HEK293 (cell line): ENCODE data around the gene KANSL2.

Experiments used
- CTCF ChIA-PET: fragments of 350-600 bp; formaldehyde crosslinking; extraction: SDS; loops from one replicate; lab custom pipeline; 2021; ENCODE audit warnings: antibody characterized with exemption; lab: Yijun Ruan, JAX
- POLR2A ChIA-PET: fragments of 300-600 bp; formaldehyde crosslinking; extraction: SDS; loops from one replicate; lab custom pipeline; 2020; ENCODE audit warnings: antibody characterized with exemption, inconsistent platforms; lab: Yijun Ruan, JAX
- H3K27ac ChIP-seq: fragments of 200-500 bp; sonication (Bioruptor generic); 2 replicates; pipeline ENCODE4 v1.5.1; 2014; ENCODE audit warnings: low read depth, low read length, control low read depth, inconsistent platforms; ENCODE audit errors: extremely low read depth
- H3K36me3 ChIP-seq, 2 experiments: fragments of 200-500 bp in 1 of 2; sonication (Bioruptor generic) in 1 of 2; 1 replicate in 1 of 2; 2 replicates in 1 of 2; pipeline ENCODE4 v1.5.1; 2014 to 2017; ENCODE audit warnings: inconsistent platforms in 2 of 2, low read length in 2 of 2; ENCODE audit not compliant: control insufficient read depth in 2 of 2, insufficient read depth in 1 of 2
- H3K4me1 ChIP-seq: fragments of 200-500 bp; sonication (Bioruptor generic); 2 replicates; pipeline ENCODE4 v1.5.1; 2014; ENCODE audit warnings: mild to moderate bottlenecking, low read length, inconsistent platforms; ENCODE audit not compliant: control insufficient read depth, insufficient read depth
- H3K4me3 ChIP-seq: 2 replicates; pipeline ENCODE4 v1.5.1; 2011; ENCODE audit warnings: low read depth, mild to moderate bottlenecking, control low read depth, low read length, moderate library complexity
- H3K9me3 ChIP-seq: fragments of 200-500 bp; sonication (Bioruptor generic); 2 replicates; pipeline ENCODE4 v1.5.1; 2014; ENCODE audit warnings: low read depth, low read length, inconsistent platforms; ENCODE audit not compliant: control insufficient read depth, insufficient read depth
- EGR2 ChIP-seq: fragments of 450-650 bp; formaldehyde crosslinking; IDR thresholded peaks from 2 replicates; pipeline ENCODE4 v1.5.1; 2016; ENCODE audit warnings: low read depth, missing biosample characterization, missing genetic modification characterization
- GLI2 ChIP-seq: fragments of 450-650 bp; formaldehyde crosslinking; IDR thresholded peaks from 2 replicates; pipeline ENCODE4; 2017; ENCODE audit warnings: missing biosample characterization, missing genetic modification characterization, low read depth, borderline replicate concordance
- HOXA7 ChIP-seq: sonication (generic); formaldehyde crosslinking; IDR thresholded peaks from 2 replicates; pipeline ENCODE4 v1.8.1; 2022; ENCODE audit warnings: missing genetic modification reagents, borderline replicate concordance
- OSR2 ChIP-seq: fragments of 450-650 bp; formaldehyde crosslinking; IDR thresholded peaks from 2 replicates; pipeline ENCODE4 v1.5.1; 2016; ENCODE audit warnings: missing biosample characterization, missing genetic modification characterization
- OVOL3 ChIP-seq: fragments of 450-650 bp; formaldehyde crosslinking; IDR thresholded peaks from 2 replicates; pipeline ENCODE4 v1.5.1; 2016; ENCODE audit warnings: missing biosample characterization, missing genetic modification characterization
- SP2 ChIP-seq: fragments of 450-650 bp; formaldehyde crosslinking; IDR thresholded peaks from 2 replicates; pipeline ENCODE4 v1.5.1; 2016; ENCODE audit warnings: missing biosample characterization, missing genetic modification characterization
- SP3 ChIP-seq: fragments of 450-650 bp; formaldehyde crosslinking; IDR thresholded peaks from 2 replicates; pipeline ENCODE4 v1.5.1; 2016; ENCODE audit warnings: missing biosample characterization, missing genetic modification characterization
- ZEB2 ChIP-seq: fragments of 450-650 bp; formaldehyde crosslinking; IDR thresholded peaks from 2 replicates; pipeline ENCODE4 v1.5.1; 2016; ENCODE audit warnings: missing biosample characterization, missing genetic modification characterization
- ZFHX2 ChIP-seq: fragments of 450-650 bp; formaldehyde crosslinking; conservative IDR thresholded peaks from 2 replicates; pipeline ENCODE4 v1.5.1; 2016; ENCODE audit warnings: missing biosample characterization, missing genetic modification characterization
- ZFP3 ChIP-seq: fragments of 450-650 bp; formaldehyde crosslinking; IDR thresholded peaks from 2 replicates; pipeline ENCODE4 v1.5.1; 2016; ENCODE audit warnings: low read depth, missing biosample characterization, missing genetic modification characterization
- ZFP37 ChIP-seq: fragments of 450-650 bp; formaldehyde crosslinking; IDR thresholded peaks from 2 replicates; pipeline ENCODE4 v1.5.1; 2016; ENCODE audit warnings: missing biosample characterization, missing genetic modification characterization
- ZNF133 ChIP-seq: fragments of 450-650 bp; formaldehyde crosslinking; IDR thresholded peaks from 2 replicates; pipeline ENCODE4 v1.5.1; 2016; ENCODE audit warnings: missing biosample characterization, missing genetic modification characterization
- ZNF202 ChIP-seq: fragments of 450-650 bp; formaldehyde crosslinking; IDR thresholded peaks from 2 replicates; pipeline ENCODE4 v1.5.1; 2016; ENCODE audit warnings: missing biosample characterization, missing genetic modification characterization, borderline replicate concordance
- ZNF24 ChIP-seq: fragments of 450-650 bp; formaldehyde crosslinking; IDR thresholded peaks from 2 replicates; pipeline ENCODE4 v1.5.1; 2016; ENCODE audit warnings: missing biosample characterization, missing genetic modification characterization
- ZNF280D ChIP-seq: fragments of 450-650 bp; formaldehyde crosslinking; IDR thresholded peaks from 2 replicates; pipeline ENCODE4 v1.5.1; 2016; ENCODE audit warnings: missing biosample characterization, missing genetic modification characterization
- ZNF302 ChIP-seq: fragments of 450-650 bp; formaldehyde crosslinking; IDR thresholded peaks from 2 replicates; pipeline ENCODE4 v1.5.1; 2016; ENCODE audit warnings: missing biosample characterization, missing genetic modification characterization, low read depth
- ZNF350 ChIP-seq: fragments of 450-650 bp; formaldehyde crosslinking; IDR thresholded peaks from 2 replicates; pipeline ENCODE4 v1.5.0; 2017; ENCODE audit warnings: missing biosample characterization, mild to moderate bottlenecking, missing genetic modification characterization
- ZNF426 ChIP-seq: fragments of 450-650 bp; formaldehyde crosslinking; IDR thresholded peaks from 2 replicates; pipeline ENCODE4 v1.5.1; 2017; ENCODE audit warnings: missing biosample characterization, missing genetic modification characterization, mild to moderate bottlenecking, inconsistent platforms, moderate library complexity
- ZNF48 ChIP-seq: fragments of 450-650 bp; formaldehyde crosslinking; IDR thresholded peaks from 2 replicates; pipeline ENCODE4 v1.5.1; 2016; ENCODE audit warnings: missing biosample characterization, missing genetic modification characterization
- ZNF510 ChIP-seq: fragments of 450-650 bp; formaldehyde crosslinking; IDR thresholded peaks from 2 replicates; pipeline ENCODE4 v1.5.1; 2018; ENCODE audit warnings: mild to moderate bottlenecking, missing genetic modification characterization, missing biosample characterization; ENCODE audit not compliant: insufficient replicate concordance
- ZNF529 ChIP-seq: fragments of 450-650 bp; formaldehyde crosslinking; IDR thresholded peaks from 2 replicates; pipeline ENCODE4 v1.5.1; 2017; ENCODE audit warnings: missing genetic modification characterization, missing biosample characterization; ENCODE audit not compliant: insufficient replicate concordance
- ZNF558 ChIP-seq: fragments of 450-650 bp; formaldehyde crosslinking; IDR thresholded peaks from 2 replicates; pipeline ENCODE4 v1.5.1; 2016; ENCODE audit warnings: missing biosample characterization, missing genetic modification characterization
- ZNF654 ChIP-seq: fragments of 450-650 bp; formaldehyde crosslinking; IDR thresholded peaks from 2 replicates; pipeline ENCODE4 v1.5.1; 2016; ENCODE audit warnings: low read depth, missing biosample characterization, missing genetic modification characterization
- ZNF704 ChIP-seq: fragments of 450-650 bp; formaldehyde crosslinking; IDR thresholded peaks from 2 replicates; pipeline ENCODE4 v1.5.1; 2016; ENCODE audit warnings: missing biosample characterization, missing genetic modification characterization
- ZNF707 ChIP-seq: fragments of 450-650 bp; formaldehyde crosslinking; IDR thresholded peaks from 2 replicates; pipeline ENCODE4 v1.5.1; 2016; ENCODE audit warnings: missing biosample characterization, missing genetic modification characterization
- ZNF791 ChIP-seq: fragments of 450-650 bp; formaldehyde crosslinking; IDR thresholded peaks from 2 replicates; pipeline ENCODE4 v1.5.1; 2016; ENCODE audit warnings: missing biosample characterization, missing genetic modification characterization
- TF ChIP-seq, protein P1 (sequence below): fragments of 450-650 bp; formaldehyde crosslinking; IDR thresholded peaks from 2 replicates; pipeline ENCODE4 v1.5.1; 2016; ENCODE audit warnings: missing biosample characterization, missing genetic modification characterization
- TF ChIP-seq, protein P2 (sequence below): fragments of 450-650 bp; formaldehyde crosslinking; conservative IDR thresholded peaks from 2 replicates; pipeline ENCODE4 v1.5.1; 2016; ENCODE audit warnings: low read depth, missing biosample characterization, missing genetic modification characterization

KANSL2 gene

DNA sequence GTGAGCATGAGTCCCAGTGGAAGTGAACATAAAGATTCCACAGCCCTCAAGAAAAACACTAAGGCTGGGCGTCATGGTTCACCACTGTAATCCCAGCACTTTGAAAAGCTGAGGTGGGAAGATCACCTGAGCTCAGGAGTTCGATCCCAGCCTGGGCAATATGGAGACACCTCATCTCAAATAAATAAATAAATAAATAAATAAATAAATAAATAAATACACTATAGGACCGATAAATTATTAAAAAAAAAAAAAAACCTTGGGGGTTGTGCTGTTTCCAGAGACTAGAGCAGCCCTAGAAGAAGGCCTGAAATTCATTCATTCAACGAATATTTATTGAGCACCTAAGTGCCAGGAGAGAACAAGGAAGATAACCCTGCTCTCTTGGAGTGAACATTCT, 1.5 kb upstream of the KANSL2 start:
- Histone ChIP-seq H3K36me3 (peaks cover 23 to 31% of the 10 kb centered on the region in 2 experiments), H3K4me1 (no peaks in the 10 kb centered on the region; the same call in none of the 2 replicates), H3K9me3 (no peaks in the 10 kb centered on the region), H3K27ac (no peak overlapping the region), H3K4me3 (no peak overlapping the region)
- POLR2A ChIA-PET, result no interaction called here
- CTCF ChIA-PET, result interaction anchor here (1.0 kb wide), 2 partner anchors 13 to 221 kb away, joined by 4 to 6 read pairs; a partner anchor contains a TSS
- TF ChIP-seq ZNF302 (tag by site-specific recombination) (no peak), EGR2 (tag by site-specific recombination) (no peak), ZFP3 (tag by site-specific recombination) (0 out of 2 replicates have a peak, but pooled peaks have one; percentile 33), ZNF280D (no peak), ZNF704 (tag by site-specific recombination) (0 out of 2 replicates have a peak, but pooled peaks have one; percentile 52), ZNF707 (tag by site-specific recombination) (no peak), ZNF350 (tag by site-specific recombination) (no peak), ZNF48 (no peak), ZNF529 (tag by site-specific recombination) (peak; percentile 71), ZFHX2 (no peak), ZNF654 (peak; percentile 55), ZNF202 (peak; percentile 95), SP3 (tag by site-specific recombination) (peak; percentile 36; the same call in 1 of the 2 replicates), ZNF24 (0 out of 2 replicates have a peak, but pooled peaks have one; percentile 26), ZNF791 (tag by site-specific recombination) (0 out of 2 replicates have a peak, but pooled peaks have one; percentile 43), ZNF510 (peak; percentile 79), SP2 (no peak), ZFP37 (peak; percentile 69; the same call in 1 of the 2 replicates), GLI2 (tag by site-specific recombination) (peak; percentile 58; the same call in 1 of the 2 replicates), ZNF133 (tag by site-specific recombination) (no peak), ZNF558 (tag by site-specific recombination) (peak; percentile 82), ZNF426 (tag by site-specific recombination) (peak; percentile 87), OVOL3 (peak; percentile 32; the same call in 1 of the 2 replicates), OSR2 (tag by site-specific recombination) (peak; percentile 8; the same call in 1 of the 2 replicates), ZEB2 (tag by site-specific recombination) (no peak), HOXA7 (no peak)
- TF ChIP-seq, protein P1, sequence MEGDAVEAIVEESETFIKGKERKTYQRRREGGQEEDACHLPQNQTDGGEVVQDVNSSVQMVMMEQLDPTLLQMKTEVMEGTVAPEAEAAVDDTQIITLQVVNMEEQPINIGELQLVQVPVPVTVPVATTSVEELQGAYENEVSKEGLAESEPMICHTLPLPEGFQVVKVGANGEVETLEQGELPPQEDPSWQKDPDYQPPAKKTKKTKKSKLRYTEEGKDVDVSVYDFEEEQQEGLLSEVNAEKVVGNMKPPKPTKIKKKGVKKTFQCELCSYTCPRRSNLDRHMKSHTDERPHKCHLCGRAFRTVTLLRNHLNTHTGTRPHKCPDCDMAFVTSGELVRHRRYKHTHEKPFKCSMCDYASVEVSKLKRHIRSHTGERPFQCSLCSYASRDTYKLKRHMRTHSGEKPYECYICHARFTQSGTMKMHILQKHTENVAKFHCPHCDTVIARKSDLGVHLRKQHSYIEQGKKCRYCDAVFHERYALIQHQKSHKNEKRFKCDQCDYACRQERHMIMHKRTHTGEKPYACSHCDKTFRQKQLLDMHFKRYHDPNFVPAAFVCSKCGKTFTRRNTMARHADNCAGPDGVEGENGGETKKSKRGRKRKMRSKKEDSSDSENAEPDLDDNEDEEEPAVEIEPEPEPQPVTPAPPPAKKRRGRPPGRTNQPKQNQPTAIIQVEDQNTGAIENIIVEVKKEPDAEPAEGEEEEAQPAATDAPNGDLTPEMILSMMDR (tag by site-specific recombination), result no peak
- TF ChIP-seq, protein P2, sequence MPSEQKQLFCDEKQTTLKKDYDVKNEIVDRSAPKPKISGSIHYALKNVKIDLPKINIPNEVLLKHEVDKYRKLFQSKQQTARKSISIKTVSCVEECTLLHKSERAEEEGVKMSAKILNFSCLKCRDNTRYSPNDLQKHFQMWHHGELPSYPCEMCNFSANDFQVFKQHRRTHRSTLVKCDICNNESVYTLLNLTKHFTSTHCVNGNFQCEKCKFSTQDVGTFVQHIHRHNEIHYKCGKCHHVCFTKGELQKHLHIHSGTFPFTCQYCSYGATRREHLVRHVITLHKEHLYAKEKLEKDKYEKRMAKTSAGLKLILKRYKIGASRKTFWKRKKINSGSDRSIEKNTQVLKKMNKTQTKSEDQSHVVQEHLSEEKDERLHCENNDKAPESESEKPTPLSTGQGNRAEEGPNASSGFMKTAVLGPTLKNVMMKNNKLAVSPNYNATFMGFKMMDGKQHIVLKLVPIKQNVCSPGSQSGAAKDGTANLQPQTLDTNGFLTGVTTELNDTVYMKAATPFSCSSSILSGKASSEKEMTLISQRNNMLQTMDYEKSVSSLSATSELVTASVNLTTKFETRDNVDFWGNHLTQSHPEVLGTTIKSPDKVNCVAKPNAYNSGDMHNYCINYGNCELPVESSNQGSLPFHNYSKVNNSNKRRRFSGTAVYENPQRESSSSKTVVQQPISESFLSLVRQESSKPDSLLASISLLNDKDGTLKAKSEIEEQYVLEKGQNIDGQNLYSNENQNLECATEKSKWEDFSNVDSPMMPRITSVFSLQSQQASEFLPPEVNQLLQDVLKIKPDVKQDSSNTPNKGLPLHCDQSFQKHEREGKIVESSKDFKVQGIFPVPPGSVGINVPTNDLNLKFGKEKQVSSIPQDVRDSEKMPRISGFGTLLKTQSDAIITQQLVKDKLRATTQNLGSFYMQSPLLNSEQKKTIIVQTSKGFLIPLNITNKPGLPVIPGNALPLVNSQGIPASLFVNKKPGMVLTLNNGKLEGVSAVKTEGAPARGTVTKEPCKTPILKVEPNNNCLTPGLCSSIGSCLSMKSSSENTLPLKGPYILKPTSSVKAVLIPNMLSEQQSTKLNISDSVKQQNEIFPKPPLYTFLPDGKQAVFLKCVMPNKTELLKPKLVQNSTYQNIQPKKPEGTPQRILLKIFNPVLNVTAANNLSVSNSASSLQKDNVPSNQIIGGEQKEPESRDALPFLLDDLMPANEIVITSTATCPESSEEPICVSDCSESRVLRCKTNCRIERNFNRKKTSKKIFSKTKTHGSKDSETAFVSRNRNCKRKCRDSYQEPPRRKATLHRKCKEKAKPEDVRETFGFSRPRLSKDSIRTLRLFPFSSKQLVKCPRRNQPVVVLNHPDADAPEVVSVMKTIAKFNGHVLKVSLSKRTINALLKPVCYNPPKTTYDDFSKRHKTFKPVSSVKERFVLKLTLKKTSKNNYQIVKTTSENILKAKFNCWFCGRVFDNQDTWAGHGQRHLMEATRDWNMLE (tag by site-specific recombination), result peak; percentile 96
